Activated CD8-positive, alpha-beta memory T cell treated with anti-CD3 and anti-CD28 coated beads, Interleukin-2, amount 10 ng/mL, durations not matched to agents 7 days and 5 days (primary cell): ENCODE measurements around the gene PMEPA1. TPM values are rescaled to one million over a fixed set of nuclear protein-coding genes. Genes with fewer than 3 reads are reported as not detected.

Experiments used
- ATAC-seq: fragments of 150-1000 bp; cut with Tn5 transposase; one replicate; pipeline ENCODE4 v1.10.0; 2021; ENCODE audit warnings: moderate library complexity
- CTCF ChIA-PET: fragments of 350-600 bp; sonication (Branson Sonifier 250); formaldehyde crosslinking; loops from one replicate; lab custom pipeline; 2021; ENCODE audit warnings: antibody characterized with exemption; lab: Charles Lee
- DNase-seq: peaks from one replicate; pipeline ENCODE4 v3.0.0-alpha.2; 2020
- H3K27ac Mint-ChIP-seq: one replicate; pipeline ENCODE4 v1.8.0; 2021; ENCODE audit warnings: mild to moderate bottlenecking, mixed read lengths
- H3K27me3 Mint-ChIP-seq: one replicate; pipeline ENCODE4 v1.8.0; 2021; ENCODE audit warnings: mixed read lengths
- H3K36me3 Mint-ChIP-seq: one replicate; pipeline ENCODE4 v1.8.0; 2021; ENCODE audit warnings: mild to moderate bottlenecking, mixed read lengths
- H3K4me1 Mint-ChIP-seq: one replicate; pipeline ENCODE4 v1.8.0; 2021; ENCODE audit warnings: mixed read lengths
- H3K4me3 Mint-ChIP-seq: one replicate; pipeline ENCODE4 v1.8.0; 2021; ENCODE audit warnings: mild to moderate bottlenecking, moderate library complexity, mixed read lengths
- H3K9me3 Mint-ChIP-seq: one replicate; pipeline ENCODE4 v1.8.0; 2022; ENCODE audit warnings: low read depth, mixed read lengths
- total RNA-seq, 2 experiments: library from RNA; stranded (reverse); gene quantifications; one replicate each; pipeline ENCODE4 v1.2.3, GENCODE V29; 2021

PMEPA1 gene
- total RNA-seq, 2 experiments from 2014 or later: 0.20 to 1.2 TPM

DNA sequence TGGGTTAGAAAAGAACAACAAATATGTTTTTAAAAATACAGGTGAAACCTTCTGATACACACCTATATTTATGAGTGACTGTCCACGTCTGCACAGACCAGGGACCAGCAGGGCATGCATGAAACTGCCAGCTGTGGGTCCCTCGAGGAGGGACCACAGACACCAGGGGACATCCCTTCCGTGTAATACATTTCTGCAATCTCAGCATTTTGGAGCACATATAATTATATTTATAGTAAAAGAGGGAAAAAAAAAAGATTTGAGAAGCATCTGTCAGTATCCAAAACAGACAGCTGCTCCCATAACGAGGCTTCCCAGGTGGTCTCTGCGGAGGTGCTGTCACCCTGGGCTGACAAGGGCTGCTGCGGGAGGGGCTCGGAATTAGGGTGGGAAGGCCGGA is 40.2 kb downstream of the PMEPA1 start:
- DNase-seq: no peak
- no peaks in the 10 kb centered on the region for H3K9me3 Mint-ChIP-seq
- H3K4me3 Mint-ChIP-seq: no peak overlapping the region
- ATAC-seq: no peak
- no peak overlapping the region for H3K27ac Mint-ChIP-seq
- no peaks in the 10 kb centered on the region for H3K27me3 Mint-ChIP-seq
- H3K4me1 Mint-ChIP-seq: no peaks in the 10 kb centered on the region
- no peaks in the 10 kb centered on the region for H3K36me3 Mint-ChIP-seq
- CTCF ChIA-PET: interaction anchor here (0.9 to 1.0 kb wide), 2 partner anchors 47 to 418 kb away, joined by 3 read pairs; no protein-coding TSS in a partner anchor

DNA sequence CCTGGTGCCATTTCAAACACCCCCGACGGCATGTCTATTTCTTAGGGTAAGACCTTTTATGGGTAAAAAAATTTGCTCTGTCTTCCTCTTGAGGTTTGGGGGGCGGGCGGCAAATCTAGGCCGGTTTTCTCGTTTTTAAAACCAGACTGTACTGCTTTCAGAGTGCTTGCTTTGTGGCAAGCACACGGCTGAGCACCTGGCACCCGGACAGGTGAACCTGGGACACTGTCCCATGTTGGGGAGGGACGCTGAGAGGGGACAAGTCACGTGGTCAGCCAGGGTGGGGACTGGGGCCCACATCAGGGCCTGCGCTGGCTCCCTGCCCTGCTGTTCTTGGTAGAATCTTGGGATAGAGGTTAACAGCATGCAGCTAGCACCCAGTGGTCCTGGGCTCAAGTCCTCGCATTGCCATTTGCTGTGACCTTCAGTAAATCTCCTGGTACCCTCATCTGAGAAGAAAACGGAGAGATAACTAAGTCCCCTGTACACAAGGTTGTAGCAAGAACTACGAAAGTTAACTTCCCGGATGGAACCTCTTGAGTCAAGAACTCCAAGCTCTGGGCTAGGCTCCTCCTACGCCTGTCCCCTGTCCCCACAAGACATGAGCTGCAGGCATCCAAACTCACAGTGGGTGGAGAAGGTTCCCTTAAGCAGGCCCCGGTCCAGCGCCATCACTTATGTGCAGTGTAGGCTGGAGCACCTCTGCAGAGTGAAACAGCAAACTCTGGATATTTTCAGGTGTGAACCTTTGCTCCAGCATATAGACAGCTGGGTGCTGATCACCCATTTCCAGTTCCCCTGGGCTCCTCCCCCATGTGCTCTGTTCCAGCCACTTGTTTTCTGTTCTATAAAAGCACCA is 41.7 kb downstream of the PMEPA1 start:
- H3K4me1 Mint-ChIP-seq: no peaks in the 10 kb centered on the region
- no peak overlapping the region for H3K4me3 Mint-ChIP-seq
- no peaks in the 10 kb centered on the region for H3K9me3 Mint-ChIP-seq
- no peaks in the 10 kb centered on the region for H3K27me3 Mint-ChIP-seq
- no peak overlapping the region for H3K27ac Mint-ChIP-seq
- no peak for DNase-seq
- CTCF ChIA-PET: interaction anchor here (1.0 to 1.4 kb wide), 2 partner anchors 24 to 72 kb away, joined by 3 read pairs; no protein-coding TSS in a partner anchor
- no peaks in the 10 kb centered on the region for H3K36me3 Mint-ChIP-seq
- ATAC-seq: no peak

GRCh38 chr20:57667388-57667787 is 42.4 kb downstream of the PMEPA1 start:
- Mint-ChIP-seq H3K36me3 (no peaks in the 10 kb centered on the region), H3K9me3 (no peaks in the 10 kb centered on the region), H3K27ac (no peak overlapping the region), H3K4me3 (no peak overlapping the region), H3K4me1 (no peaks in the 10 kb centered on the region), H3K27me3 (no peaks in the 10 kb centered on the region)
- CTCF ChIA-PET: interaction anchor here (1.4 kb wide), 1 partner anchor 24 kb away, joined by 3 read pairs; no protein-coding TSS in a partner anchor
- no peak for DNase-seq
- ATAC-seq: no peak

DNA sequence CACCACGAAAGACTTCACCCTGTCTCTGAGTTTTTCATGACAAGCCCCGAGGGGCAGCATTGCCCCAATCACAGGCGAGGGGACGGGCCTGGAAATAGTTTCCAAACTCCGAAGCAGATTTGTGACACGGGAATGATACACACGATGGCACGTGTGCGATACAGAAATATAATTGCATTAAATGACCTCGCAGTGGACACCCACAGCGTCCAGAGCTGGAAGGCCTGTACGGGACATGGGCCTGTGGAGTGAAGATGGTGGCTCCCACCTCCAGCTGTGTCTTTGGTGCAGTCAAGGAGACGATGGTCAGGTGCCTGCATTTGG is 43.0 kb downstream of the PMEPA1 start:
- no peaks in the 10 kb centered on the region for H3K9me3 Mint-ChIP-seq
- CTCF ChIA-PET: interaction anchor here (1.4 kb wide), 1 partner anchor 23 kb away, joined by 3 read pairs; no protein-coding TSS in a partner anchor
- no peak for ATAC-seq
- no peaks in the 10 kb centered on the region for H3K27me3 Mint-ChIP-seq
- H3K4me3 Mint-ChIP-seq: no peak overlapping the region
- H3K4me1 Mint-ChIP-seq: no peaks in the 10 kb centered on the region
- H3K27ac Mint-ChIP-seq: no peak overlapping the region
- DNase-seq: no peak
- H3K36me3 Mint-ChIP-seq: no peaks in the 10 kb centered on the region

GRCh38 chr20:57666106-57666833 is 43.5 kb downstream of the PMEPA1 start:
- H3K27me3 Mint-ChIP-seq: no peaks in the 10 kb centered on the region
- H3K9me3 Mint-ChIP-seq: no peaks in the 10 kb centered on the region
- ATAC-seq: no peak

DNA sequence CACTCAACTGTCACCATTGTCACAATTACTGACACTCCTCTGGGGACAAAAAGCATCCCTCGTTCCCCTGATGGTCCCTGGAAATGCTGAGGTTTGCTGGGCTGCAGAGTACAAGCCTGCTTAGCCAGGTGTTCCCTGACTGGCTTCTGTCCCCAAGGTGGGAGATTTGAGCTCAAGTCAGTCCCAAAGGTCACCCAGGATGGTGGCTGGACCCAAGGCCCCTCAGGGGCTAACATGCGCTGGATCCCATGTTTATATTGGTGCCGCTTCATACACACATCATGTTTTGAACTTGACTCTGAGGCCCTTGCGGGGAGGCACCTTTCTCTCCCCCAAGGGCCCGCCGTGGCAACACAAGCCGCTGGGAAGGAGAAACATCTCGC is 44.2 kb downstream of the PMEPA1 start:
- Mint-ChIP-seq H3K4me3 (no peak overlapping the region), H3K27me3 (no peaks in the 10 kb centered on the region), H3K27ac (no peak overlapping the region), H3K36me3 (no peaks in the 10 kb centered on the region), H3K9me3 (peaks cover 2% of the 10 kb centered on the region), H3K4me1 (no peaks in the 10 kb centered on the region)
- CTCF ChIA-PET: interaction anchor here (0.9 kb wide), 1 partner anchor 33 kb away, joined by 4 read pairs; no protein-coding TSS in a partner anchor
- ATAC-seq (no peak), DNase-seq (no peak)

More at GRCh38 chr20:57666106-57666833, 43.5 kb downstream of the PMEPA1 start:
- H3K27ac Mint-ChIP-seq: no peak overlapping the region
- no peak for DNase-seq
- CTCF ChIA-PET: interaction anchor here (1.4 kb wide), 1 partner anchor 23 kb away, joined by 3 read pairs; no protein-coding TSS in a partner anchor
- H3K36me3 Mint-ChIP-seq: no peaks in the 10 kb centered on the region
- no peaks in the 10 kb centered on the region for H3K4me1 Mint-ChIP-seq
- H3K4me3 Mint-ChIP-seq: no peak overlapping the region

GRCh38 chr20:57664924-57665588 is 44.8 kb downstream of the PMEPA1 start:
- Mint-ChIP-seq H3K27ac (no peak overlapping the region), H3K9me3 (peaks cover 3% of the 10 kb centered on the region), H3K36me3 (no peaks in the 10 kb centered on the region), H3K27me3 (no peaks in the 10 kb centered on the region), H3K4me1 (no peaks in the 10 kb centered on the region), H3K4me3 (no peak overlapping the region)
- CTCF ChIA-PET: interaction anchor here (0.9 kb wide), 1 partner anchor 33 kb away, joined by 4 read pairs; no protein-coding TSS in a partner anchor
- ATAC-seq (no peak), DNase-seq (no peak)

- no peak for DNase-seq
- Mint-ChIP-seq H3K4me3 (no peak overlapping the region), H3K27ac (no peak overlapping the region), H3K36me3 (no peaks in the 10 kb centered on the region), H3K27me3 (no peaks in the 10 kb centered on the region), H3K4me1 (no peaks in the 10 kb centered on the region), H3K9me3 (peaks cover 3% of the 10 kb centered on the region)
- CTCF ChIA-PET: no interaction called here
- no peak for ATAC-seq
Observed at GRCh38 chr20:57664476-57664875, 45.3 kb downstream of the PMEPA1 start.

DNA sequence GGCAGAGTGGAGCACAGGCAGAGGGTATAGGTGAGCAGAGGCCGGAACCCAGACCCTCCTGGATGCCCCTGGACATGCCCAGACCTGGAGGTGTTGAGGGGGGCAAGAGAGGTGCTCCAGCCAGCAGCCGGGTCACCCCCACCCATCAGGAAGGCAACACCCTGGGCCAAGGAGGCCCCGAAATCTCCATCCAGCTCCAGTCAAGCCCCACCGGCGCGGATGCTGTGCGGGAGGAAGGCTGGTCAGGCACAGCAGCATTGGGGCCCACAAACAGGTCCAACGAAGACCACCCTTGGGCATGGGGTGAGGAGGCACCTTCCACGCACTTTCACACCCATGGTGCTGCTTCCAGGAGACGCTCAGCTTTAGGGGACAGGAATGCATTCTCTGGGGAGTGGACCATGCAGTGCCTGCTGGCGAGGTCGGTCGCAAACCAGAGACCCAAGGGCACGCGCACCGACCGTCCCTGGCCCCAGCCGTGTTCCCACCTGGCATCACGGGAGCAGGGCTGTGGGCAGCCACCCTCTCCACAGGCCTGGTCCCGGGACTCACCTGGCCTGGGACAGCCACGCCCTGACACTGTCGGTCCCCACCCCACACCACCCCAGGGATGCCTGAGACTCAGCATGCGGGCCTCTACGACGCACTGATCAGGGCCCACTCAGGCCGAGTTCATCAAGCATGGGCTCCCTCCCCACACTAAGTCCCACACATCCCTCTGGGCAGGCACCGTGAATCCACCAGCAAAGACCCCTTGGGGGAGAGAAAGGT is 45.9 kb downstream of the PMEPA1 start:
- Mint-ChIP-seq H3K4me1 (peaks cover 1% of the 10 kb centered on the region), H3K36me3 (no peaks in the 10 kb centered on the region)
- CTCF ChIA-PET: no interaction called here

GRCh38 chr20:57663241-57663640 is 46.6 kb downstream of the PMEPA1 start:
- H3K9me3 Mint-ChIP-seq: peaks cover 3% of the 10 kb centered on the region
- H3K27me3 Mint-ChIP-seq: no peaks in the 10 kb centered on the region
- CTCF ChIA-PET: no interaction called here
- ATAC-seq (no peak), DNase-seq (no peak)
- no peak overlapping the region for H3K4me3 Mint-ChIP-seq
- no peak overlapping the region for H3K27ac Mint-ChIP-seq
- peaks cover 4% of the 10 kb centered on the region for H3K4me1 Mint-ChIP-seq
- no peaks in the 10 kb centered on the region for H3K36me3 Mint-ChIP-seq

More for the DNA sequence above, 45.9 kb downstream of the PMEPA1 start:
- no peak overlapping the region for H3K4me3 Mint-ChIP-seq
- DNase-seq: no peak
- no peak overlapping the region for H3K27ac Mint-ChIP-seq
- ATAC-seq: no peak
- peaks cover 3% of the 10 kb centered on the region for H3K9me3 Mint-ChIP-seq
- no peaks in the 10 kb centered on the region for H3K27me3 Mint-ChIP-seq

GRCh38 chr20:57662456-57663240 is 47.2 kb downstream of the PMEPA1 start:
- ATAC-seq (no peak), DNase-seq (no peak)
- Mint-ChIP-seq H3K27ac (no peak overlapping the region), H3K36me3 (no peaks in the 10 kb centered on the region), H3K4me1 (peaks cover 10% of the 10 kb centered on the region), H3K27me3 (peaks cover 2% of the 10 kb centered on the region), H3K4me3 (no peak overlapping the region), H3K9me3 (peaks cover 3% of the 10 kb centered on the region)
- CTCF ChIA-PET: no interaction called here

DNA sequence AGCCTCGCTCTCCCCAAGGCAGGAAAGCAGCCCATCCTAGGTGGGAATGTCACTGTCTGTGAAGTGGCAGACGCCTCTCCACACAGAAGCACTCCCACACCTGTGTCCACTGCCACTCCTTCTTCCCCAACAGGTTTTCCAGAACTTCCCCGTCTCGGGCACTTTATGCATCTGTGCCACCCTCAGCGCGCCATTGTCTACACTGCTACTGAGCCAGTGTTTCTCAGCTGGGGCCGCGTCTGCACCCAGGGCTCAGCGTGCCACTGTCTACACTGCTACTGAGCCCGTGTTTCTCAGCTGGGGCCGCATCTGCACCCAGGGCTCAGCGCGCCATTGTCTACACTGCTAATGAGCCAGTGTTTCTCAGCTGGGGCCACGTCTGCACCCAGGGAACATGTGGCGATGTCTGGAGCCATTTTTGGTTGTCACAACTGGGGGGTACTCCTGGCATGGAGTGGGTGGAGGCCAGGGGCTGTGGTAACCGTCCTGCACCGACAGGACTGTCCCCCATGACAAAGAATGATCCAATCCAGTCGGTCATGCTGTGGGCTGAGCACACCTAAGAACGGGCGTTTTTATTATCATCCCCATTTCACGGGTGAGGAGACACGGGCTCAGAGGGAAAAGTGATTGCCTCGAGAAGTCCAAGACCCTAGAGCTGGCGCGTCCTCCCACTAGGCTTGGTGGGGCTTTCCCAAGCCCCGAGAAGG is 47.9 kb downstream of the PMEPA1 start:
- no peak for ATAC-seq
- DNase-seq: no peak
- CTCF ChIA-PET: no interaction called here
- Mint-ChIP-seq H3K4me1 (peaks cover 12% of the 10 kb centered on the region), H3K9me3 (peaks cover 3% of the 10 kb centered on the region), H3K4me3 (no peak overlapping the region), H3K27me3 (peaks cover 2% of the 10 kb centered on the region), H3K27ac (no peak overlapping the region), H3K36me3 (no peaks in the 10 kb centered on the region)
